NCI-H460 (cell line): Measurements from ENCODE around the gene QSOX2. TPM values are rescaled to one million over a fixed set of nuclear protein-coding genes. Genes with fewer than 3 reads are reported as not detected.

Experiments
- DNase-seq: peaks from one replicate; pipeline ENCODE4 v3.0.0-alpha.2; 2016; ENCODE audit warnings: low read depth; ENCODE audit errors: extremely low read depth
- total RNA-seq: library from RNA; depleted of rRNA; stranded (reverse); fragments of >200 nt; shearing (Covaris generic); gene quantifications from 2 replicates; pipeline ENCODE4 v1.2.3, GENCODE V29; 2014

QSOX2 gene
- total RNA-seq, 1 experiment from 2014 or later = 26.3 TPM

DNA sequence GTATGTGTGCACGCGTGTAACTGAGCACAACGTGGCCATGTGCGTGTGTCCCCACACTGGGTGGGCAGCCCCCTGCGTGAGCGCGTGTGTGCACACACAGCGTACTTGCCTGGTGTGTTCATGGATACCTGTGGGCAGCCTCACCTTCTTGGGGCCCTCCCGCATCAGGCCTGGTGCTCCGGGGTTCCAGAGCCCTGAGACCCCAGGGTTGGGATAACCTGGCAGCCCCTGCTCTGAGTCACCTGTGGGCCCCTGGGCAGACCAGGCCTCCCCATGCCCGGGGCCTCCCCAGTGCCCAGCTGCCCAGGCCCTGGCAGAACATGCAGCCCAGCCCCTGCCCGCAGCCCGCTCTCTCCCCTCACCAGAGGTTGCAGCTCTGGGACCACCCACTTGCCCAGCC is 65.9 kb downstream of the QSOX2 start:
- no peak for DNase-seq

DNA sequence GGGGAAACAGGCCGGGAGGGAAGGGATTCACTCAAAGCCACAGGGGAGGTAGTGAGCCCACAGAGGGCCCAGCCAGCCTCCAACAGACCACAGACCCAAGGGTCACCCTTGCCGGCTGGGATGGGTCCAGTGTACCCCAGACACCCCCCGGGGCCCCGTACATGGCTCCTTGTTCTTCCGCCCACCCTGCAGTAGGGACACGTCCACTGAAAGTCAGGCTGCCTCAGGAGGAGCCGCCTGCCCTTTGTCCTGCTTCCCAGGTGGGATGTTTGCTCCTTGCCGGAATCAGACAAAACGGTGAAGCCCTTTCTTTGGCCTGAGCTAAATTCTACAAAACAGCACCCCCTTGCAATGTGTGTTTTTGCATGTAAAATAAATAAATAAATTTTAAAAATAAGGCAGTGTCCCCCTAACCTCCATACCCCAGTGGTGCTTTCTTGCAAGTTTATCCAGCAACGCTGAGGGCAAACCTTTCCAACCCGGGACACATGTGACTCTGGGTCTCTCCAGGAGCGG is 66.5 kb downstream of the QSOX2 start:
- no peak for DNase-seq

DNA sequence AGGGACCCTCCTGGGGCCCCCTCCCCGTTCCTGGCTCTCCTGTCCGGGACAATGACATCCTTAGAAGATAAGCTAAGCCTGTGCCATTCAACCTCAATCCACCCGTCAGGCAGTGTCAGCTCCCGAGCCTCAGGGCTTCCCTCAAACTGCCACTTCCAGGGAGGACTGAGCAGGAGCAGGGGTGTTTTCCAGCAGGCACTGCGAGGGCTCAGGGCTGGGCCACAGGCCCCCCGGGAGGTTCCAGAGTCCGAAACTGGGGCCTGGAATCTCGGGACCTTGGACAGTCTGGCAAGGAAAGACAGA is 66.9 kb downstream of the QSOX2 start:
- DNase-seq = no peak

DNA sequence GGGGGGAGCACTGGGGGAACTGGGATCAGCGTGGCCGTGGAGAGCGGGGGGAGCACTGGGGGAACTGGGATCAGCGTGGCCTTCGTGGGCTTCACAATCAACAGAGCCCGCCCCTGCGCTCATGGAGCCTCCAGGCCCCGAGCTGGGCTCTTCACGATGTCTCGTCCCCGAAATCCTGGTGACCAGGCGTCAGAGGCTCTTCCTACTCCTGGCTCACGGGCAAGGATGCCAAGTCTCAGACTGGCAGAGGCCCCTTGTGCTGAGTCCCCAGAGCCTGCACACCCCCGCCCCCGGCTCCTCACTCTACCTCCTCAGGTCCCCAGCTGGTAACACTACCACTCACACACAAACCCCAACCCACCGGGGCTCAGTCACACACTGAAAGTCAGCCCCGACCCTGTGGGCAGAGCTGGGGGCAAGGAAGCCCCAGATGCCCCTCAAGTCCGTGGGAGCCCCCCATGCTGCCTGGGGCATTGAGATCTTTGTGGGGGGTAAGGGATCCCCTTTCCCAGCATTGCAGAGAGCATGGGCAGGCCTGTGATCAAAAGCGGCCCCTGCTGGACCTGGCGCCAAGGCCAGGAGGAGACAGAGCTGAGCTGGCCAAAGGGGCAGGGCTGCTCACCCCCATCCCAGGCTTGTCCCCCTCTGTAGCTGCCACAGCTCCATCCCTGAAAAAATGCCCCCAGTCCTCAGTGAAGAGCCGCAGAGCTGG is 67.4 kb downstream of the QSOX2 start:
- DNase-seq = no peak

DNA sequence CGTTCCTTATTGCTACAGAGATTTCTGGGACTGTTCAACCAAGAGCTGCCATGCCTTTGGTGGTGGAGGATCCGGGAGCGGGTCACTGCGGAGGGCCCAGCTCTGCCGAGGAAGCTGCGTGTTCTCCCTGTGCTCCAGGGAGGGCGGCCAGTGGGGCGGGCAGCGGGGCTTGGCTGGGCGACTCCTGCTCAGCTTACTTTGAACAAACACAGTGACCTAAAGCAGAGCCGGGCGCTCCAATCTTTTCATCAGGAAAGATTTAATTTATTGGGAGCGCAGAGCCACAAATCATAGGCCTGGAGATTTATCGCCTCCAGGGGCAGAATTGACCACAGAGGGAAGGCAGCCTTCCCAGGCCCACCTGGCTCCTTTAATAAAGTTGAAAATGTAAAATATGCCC is 68.4 kb downstream of the QSOX2 start:
- DNase-seq = no peak

DNA sequence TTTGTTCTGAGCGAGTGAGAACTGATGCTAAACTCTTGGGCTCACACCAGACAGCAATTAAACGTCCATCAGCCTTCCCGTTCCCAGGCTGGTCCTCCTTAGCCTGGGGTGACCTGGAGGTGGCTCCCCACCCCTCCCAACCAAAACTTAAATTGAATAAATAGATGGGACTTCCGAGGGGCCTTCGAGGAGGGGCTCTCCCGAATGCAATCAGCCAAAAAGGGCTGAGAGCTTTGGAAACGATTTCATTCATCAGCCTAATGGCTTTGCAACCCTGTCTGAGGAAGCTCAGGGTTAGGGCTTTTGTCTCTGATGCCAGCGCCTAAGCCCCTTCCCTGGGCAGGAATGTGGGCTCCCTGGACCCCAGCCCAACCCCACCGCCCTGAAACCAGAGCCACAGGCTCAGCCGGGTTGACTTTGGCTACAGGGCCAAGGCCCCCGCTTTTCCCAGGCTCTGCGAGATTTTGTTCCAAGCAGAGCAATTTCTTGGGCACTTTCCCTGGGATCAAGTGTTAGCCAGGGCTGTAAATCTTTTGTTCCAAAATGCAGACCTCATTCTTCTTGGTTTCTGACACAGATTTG is 69.9 kb downstream of the QSOX2 start:
- DNase-seq = no peak

DNA sequence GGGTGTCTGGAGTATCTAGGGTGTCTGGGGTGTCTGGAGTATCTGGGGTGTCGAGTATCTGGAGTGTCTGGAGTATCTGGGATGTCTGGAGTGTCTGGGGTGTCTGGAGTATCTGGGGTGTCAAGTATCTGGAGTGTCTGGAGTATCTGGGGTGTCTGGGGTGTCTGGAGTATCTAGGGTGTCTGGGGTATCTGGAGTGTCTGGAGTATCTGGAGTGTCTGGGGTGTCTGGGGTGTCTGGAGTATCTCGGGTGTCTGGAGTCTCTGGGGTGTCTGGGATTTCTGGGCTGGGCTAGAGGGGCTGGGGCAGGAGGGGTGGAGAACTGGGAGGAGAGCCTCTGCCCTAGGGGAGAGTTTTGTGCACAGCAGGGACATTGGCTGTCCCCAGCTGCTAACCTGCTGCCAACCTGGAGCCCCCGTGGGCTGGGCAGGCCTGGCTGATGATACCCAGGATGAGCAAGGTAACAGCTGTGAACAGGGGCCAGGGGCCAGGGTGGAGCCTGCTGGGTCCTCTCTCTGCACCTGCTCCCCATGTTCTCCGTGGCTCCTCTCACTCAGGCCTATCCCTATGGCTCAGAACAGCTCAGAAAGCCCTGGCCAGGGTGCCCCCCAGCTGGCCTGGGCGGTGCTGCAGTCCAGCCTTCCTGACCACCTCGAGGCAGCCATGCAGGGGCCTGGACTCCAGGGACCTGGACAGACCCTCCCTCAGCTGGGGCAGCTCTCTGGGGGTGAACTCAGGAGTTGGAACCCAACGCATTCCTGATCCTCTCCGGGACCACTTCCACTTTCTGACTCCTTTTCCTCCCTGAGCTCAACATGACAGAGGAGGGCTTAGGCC is 70.6 kb downstream of the QSOX2 start:
- no peak for DNase-seq

DNA sequence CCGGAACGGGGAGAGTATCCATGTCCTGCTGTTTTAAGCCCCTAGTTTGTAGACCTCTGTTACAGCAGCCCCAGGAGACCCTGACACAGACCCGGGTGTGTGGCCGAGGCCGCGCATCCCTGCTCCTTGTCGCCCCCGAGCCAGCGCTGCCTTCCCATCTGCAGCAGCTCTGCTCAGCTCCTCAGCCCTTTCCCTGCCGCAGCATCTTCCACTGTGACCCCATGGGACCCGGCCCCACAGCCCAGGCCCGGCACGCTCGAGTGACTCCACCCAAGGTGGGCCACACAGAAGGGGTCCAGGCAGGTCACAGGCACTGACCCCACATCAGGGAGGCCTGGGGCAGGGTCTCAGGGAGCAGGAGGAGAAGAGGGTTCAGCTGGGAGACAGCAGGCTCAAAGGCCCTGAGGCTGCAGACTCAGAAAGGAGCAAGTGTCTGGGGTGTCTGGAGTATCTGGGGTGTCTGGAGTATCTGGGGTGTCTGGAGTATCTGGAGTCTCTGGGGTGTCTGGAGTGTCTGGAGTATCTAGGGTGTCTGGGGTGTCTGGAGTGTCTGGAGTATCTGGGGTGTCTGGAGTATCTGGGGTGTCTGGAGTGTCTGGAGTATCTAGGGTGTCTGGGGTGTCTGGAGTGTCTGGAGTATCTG is 71.8 kb downstream of the QSOX2 start:
- DNase-seq = no peak

DNA sequence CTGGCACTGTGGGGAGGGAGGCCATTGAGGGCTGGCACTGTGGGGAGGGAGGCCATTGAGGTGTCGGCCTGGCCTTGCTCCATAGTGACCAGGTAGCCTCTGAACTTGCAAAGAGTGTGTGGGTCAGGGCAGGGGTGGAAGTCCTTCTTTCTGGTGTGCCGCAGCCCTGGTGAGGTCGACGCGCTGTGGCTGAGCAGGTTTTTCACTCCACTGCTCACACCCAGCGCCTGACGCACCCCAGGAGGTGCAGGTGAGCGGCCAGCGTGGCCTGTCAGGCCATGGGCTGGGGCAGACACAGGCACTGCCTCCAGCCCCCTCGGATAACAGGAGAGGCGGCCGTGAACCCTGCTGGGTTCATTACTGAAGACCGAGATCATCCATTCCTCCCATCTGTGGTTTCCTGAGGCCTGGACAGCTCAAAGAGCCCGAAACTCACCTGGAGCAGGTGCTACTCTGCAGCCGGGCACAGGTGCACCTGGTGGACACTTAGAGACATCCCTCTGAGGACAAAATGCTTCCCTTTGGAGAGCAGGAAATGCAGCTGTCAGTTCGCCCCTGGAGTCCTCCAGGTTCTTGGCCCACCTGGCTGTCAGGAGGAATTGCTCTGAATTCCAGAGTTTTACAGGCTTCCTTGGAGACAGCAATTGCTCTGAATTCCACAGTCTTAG is 73.1 kb downstream of the QSOX2 start:
- no peak for DNase-seq

DNA sequence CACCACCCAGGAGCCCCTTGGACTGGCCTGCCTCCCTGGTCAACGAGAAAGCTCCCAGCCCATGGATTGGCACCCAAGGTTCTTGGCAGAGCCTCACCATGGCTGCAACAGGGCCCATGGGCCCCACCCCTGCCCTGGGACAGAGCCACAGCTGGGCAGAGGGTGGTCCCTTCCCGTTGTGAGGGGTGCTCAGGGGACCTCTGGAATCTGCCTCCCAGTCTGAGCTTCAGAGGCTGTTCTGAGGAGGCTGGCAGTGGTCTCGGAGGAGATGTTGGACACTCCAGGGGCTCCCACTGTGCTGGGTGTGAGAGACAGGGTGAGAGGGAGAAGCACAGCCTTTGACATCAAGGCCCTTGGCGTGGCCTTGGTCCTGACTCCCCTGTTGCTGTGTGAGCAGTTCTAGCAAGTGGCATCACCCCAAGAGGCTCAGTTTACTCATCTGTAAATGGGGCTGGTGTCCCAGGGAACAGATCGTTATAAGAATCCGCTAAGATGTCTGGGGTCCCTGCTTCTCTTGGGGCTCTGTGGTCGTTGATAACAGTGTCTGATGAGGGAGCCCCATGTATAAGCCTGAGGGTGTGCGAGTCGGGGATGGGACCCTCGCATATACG is 73.7 kb downstream of the QSOX2 start:
- DNase-seq = no peak

DNA sequence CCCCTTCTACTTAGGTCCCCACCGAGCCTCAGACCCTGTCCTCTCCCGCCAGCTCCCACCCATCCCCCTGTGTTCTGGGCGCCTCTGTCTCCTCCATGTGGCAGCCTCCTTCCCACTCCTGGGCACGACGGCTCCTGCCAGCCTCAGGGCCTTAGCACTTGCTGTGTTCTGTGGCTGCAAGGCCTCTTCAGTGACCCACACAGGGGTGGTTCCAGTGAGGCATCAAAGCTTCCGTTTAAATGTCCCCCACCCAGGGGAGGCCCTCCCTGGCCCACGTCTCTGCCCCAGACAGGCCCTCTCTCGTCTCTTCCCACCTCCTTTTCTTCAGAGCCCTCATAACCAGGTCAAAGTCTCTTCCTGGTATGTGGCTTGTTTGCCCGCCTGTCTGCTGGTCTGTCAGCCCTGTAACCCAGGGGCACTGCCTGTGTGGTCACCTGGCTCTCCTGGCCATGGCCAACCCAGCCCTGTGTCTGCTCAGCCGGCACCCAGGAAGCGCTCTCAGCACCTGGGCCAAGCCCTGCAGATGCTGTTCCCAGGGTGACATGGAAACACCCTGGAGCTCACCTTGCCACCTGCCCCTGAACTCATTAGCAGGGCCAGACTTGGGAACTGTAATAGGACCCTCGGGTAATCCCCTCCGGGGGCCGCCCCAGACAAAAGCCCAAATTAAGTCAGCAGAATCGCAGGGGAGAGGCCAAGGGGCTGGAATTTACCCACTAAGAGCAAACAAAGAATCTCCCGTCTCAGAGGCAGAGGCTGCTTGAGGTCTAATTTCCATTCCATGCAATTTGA is 74.4 kb downstream of the QSOX2 start:
- DNase-seq = no peak

DNA sequence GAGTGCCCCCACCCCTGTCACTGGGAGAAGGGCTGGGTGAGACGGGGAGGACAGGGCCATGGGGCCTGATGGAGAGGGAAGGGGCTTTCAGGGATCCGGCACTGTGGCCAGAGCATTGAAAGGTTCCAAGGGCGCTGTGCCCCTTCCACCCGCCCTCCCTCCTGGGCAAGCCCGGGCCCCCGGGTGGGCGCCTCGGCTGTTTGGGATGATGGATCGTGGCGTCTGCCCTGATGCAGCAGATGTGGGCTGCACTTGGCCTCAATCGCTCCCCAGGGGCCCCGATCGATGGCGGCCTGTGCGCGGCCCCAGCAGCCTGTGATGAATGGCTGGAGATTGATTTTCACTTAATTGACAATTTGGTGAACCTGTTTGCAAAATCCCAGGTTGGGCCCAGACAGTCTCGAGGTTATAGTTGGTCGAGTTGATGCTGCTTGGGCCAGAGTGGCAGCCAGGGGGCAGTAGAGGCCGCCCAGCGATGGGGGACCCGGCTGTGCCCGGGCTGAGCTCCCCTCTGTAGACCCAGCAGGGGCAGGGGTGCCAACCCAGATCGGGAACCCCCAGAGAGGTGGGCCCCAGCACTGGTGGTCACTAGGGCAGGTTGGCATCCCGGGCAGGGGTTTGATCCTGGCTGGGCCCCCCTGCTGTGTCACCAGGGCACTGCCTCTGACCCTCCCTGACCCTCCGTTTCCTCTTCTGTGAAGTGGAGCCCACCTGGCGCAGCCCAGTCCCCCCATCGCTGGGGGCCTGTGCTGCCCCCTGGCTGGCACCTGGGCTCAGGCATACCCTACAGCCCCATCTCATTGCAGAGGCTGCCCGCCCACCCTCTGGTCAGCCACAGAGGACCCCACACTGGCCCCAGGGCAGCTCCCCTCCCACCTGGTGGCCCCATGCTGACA is 75.4 kb downstream of the QSOX2 start:
- DNase-seq = peak; percentile 23

DNA sequence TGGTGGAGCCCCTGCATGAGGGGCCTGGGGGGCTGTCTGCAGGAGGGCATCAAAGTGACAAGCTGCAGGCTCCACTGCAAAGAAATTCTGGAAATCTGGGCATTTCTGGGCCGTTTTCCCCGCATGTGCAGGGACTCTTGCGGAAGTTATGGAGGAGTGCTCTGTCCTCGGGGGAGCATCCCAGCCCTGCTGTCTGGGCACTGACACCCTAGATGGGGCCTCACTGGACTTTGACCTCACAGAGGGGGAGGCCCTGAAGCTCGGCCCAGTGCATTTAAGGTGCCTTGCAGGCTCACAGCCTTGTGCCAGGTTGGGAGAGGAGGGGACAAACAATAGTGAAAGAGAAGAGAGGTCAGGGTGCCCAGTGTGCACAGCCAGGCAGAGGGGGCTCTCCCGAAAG is 76.1 kb downstream of the QSOX2 start:
- no peak for DNase-seq

DNA sequence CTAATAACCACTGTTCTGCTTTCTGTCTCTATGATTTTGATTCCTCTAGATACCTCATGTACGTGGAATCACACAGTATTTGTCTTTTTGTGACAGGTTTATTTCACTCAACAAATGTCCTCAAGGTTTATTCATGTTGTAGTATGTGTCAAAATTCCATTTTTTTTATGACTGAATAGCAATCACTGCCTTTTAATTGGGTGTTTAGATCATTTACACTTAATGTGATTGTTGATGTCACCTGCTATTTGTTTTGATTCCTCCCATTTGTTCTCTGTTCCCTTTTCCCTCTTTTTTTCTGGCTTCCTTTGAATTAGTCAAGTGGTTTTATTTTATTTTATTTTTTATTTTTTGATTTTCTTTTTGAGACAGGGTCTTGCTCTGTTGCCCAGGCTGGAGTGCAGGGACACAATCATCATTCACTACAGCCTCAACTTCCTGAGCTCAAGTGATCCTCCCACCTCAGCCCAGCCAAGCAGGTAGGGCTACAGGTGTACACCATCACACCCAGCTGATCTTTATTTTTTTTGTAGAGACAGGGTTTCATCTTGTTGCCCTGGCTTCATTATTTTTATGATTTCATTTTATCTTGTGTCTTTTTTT is 82.3 kb downstream of the QSOX2 start:
- no peak for DNase-seq

DNA sequence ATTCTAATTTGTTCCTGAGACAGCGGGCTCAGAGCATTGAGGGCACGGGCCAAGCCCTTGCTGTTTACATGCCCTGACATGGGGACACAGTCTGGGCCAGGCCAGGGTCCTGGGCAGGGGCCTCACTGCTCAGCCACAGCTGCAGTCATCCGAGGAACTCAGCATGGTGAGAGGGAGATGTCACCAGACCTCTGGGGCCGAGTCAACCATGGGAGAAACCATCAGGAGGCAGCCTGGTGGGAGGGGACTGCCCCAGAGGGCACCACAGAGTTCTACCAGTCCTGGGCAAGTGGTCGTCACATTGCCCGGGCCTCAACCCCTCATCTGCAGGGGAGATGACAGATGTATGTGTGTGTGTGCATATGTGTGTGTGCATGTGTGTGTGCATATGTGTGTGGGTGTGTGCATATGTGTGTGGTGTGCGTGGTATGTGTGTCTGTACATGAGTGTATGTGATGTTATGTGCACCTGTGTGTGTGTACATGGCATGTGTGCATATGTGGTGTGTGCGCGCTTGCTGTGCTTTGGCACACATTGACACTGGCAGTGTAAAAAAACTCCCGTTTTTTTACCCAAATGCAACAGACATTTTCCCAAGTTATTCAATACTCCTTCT is 84.5 kb downstream of the QSOX2 start:
- no peak for DNase-seq

DNA sequence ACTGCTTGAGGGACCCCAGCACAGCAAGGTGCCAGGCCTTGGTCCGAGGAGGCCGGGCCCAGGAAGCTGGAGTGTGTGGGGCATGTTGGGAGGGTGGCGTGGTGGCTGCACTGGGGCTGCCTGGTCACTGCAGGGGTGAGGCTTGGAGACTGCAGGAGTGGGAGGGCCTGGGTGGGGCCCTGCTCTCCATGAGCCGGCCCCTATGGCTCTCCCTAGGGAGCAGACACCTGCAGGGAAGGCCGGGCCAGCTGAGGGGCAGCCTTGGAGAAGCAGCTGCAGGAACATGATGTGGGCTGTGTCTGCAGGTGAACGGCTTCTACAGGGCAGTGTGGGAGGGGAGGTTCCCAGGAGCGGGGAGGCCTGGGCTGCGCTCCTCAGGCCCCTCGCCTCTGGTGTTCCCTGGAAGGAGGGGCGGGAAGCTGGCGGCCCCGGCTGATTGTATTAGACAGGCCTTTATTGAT is 85.2 kb downstream of the QSOX2 start:
- no peak for DNase-seq

DNA sequence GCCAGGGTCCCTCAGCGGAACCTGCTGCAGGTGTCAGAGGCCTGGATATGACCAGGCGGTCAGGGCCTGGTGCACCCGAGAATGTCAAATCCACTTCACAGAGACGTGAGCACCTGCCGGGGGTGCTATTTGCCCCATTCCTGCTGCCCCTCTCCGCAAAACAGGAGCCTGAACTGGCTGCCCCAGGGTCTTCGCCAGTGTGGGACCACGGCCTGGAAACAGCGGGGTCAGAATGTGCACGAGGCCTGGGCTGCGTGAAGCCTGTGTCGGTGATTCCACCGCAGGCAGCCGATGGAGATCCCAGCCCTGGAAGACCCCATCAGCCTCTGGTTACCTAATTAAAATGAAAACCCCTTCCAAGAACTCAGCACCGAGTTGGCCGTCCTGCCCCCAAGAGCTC is 85.8 kb downstream of the QSOX2 start:
- DNase-seq = no peak
